DOHH2 (cell line): ENCODE data around the gene ANLN.
A peak's percentile ranks its signal among the peaks of the same experiment; 100 is the strongest.

Experiments
- H3F3A ChIP-seq: fragments of 200-600 bp; sonication (generic), shearing (Covaris generic); 2 replicates; pipeline ENCODE4 v1.6.0; 2016; ENCODE audit warnings: antibody characterized with exemption, mild to moderate bottlenecking; ENCODE audit not compliant: control insufficient read depth, insufficient read depth
- H3K27ac ChIP-seq: fragments of 200-600 bp; sonication (generic); 2 replicates; pipeline ENCODE4 v1.5.1; 2014; ENCODE audit warnings: low read depth, mild to moderate bottlenecking, low read length, moderate library complexity
- H3K27me3 ChIP-seq: fragments of 200-600 bp; sonication (generic); 2 replicates; pipeline ENCODE4 v1.6.1; 2014; ENCODE audit warnings: mild to moderate bottlenecking, low read length, mixed read lengths; ENCODE audit not compliant: control insufficient read depth
- H3K36me3 ChIP-seq: fragments of 200-600 bp; sonication (generic); 2 replicates; pipeline ENCODE4 v1.6.1; 2014; ENCODE audit warnings: mild to moderate bottlenecking, low read length, moderate library complexity, mixed read lengths; ENCODE audit not compliant: control insufficient read depth
- H3K4me1 ChIP-seq: fragments of 200-600 bp; sonication (generic); 2 replicates; pipeline ENCODE4 v1.6.1; 2014; ENCODE audit warnings: mild to moderate bottlenecking, low read length, mixed read lengths; ENCODE audit not compliant: control insufficient read depth
- H3K4me2 ChIP-seq: fragments of 200-600 bp; sonication (generic); 2 replicates; pipeline ENCODE4 v1.6.0; 2014; ENCODE audit warnings: mild to moderate bottlenecking, low read length, moderate library complexity
- H3K4me3 ChIP-seq: fragments of 200-600 bp; sonication (generic); 2 replicates; pipeline ENCODE4 v1.5.1; 2014; ENCODE audit warnings: mild to moderate bottlenecking, low read length, mixed read lengths
- H3K79me2 ChIP-seq: fragments of 200-600 bp; sonication (generic); 2 replicates; pipeline ENCODE4 v1.6.1; 2014; ENCODE audit warnings: mild to moderate bottlenecking, low read length, mixed read lengths; ENCODE audit not compliant: control insufficient read depth
- H3K9me2 ChIP-seq: fragments of 200-600 bp; sonication (generic); replicated peaks from 2 replicates; pipeline ENCODE4 v1.6.1; 2014; ENCODE audit warnings: mild to moderate bottlenecking, low read length, mixed read lengths; ENCODE audit not compliant: control insufficient read depth
- H3K9me3 ChIP-seq: fragments of 200-600 bp; sonication (generic); 2 replicates; pipeline ENCODE4 v1.6.1; 2014; ENCODE audit warnings: antibody characterized with exemption, low read length, mixed read lengths; ENCODE audit not compliant: control insufficient read depth, insufficient read depth
- H4K20me1 ChIP-seq: fragments of 200-600 bp; sonication (generic); 2 replicates; pipeline ENCODE4 v1.6.0; 2014; ENCODE audit warnings: low read depth, mild to moderate bottlenecking, antibody characterized with exemption, low read length, moderate library complexity; ENCODE audit not compliant: control insufficient read depth, insufficient read depth
- EZH2phosphoT487 ChIP-seq: fragments of 200-600 bp; sonication (generic); IDR thresholded peaks from 2 replicates; pipeline ENCODE4 v1.6.1; 2017; ENCODE audit warnings: borderline replicate concordance, mild to moderate bottlenecking, antibody characterized with exemption, low read length, moderate library complexity, mixed read lengths
- TF ChIP-seq, protein P1 (sequence below): fragments of 200-600 bp; sonication (generic); IDR thresholded peaks from one replicate; pipeline ENCODE4 v1.5.1; 2014; ENCODE audit warnings: antibody characterized with exemption, mild to moderate bottlenecking, low read depth, low read length; ENCODE audit not compliant: poor library complexity, severe bottlenecking

ANLN gene

DNA sequence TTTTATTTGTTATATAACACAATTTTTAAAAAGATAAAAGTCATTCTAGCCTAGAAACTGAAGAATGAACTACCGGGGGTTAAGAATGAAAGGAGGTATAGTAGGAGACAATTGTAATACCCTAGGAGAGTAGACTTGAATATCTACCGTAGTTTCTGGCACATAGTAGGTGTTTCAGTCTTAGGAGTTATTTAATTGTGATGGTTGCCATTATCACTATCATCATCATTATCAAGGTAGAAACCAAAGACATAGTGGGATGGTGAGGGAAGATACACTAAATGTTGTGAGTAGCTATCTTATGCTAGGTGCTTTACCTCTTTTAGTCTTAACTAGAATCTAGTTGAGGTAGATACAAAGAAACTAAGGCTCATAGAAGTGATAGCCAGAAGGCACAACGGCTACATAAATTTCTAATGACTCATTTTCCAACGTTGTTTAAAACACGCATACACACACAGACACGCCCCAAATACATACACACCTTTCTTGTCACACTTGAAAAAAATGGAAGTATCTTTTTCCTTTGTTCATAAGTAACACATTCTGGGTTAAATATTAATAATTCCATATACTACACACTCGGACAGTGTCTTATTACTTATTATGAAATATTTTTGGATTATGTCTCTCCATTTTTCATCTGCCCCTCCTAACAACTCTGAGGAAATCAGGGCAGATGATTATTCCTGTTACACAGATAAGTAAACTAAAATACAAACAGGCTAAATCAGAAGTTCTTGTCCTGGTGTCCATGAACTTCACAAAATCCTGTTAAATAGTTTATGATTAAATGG lies 2.0 kb upstream of the ANLN start:
- H4K20me1 ChIP-seq = peaks cover 10% of the 10 kb centered on the region
- no peaks in the 10 kb centered on the region for H3K9me3 ChIP-seq
- no peak for TF ChIP-seq EZH2phosphoT487
- TF ChIP-seq, protein P1, sequence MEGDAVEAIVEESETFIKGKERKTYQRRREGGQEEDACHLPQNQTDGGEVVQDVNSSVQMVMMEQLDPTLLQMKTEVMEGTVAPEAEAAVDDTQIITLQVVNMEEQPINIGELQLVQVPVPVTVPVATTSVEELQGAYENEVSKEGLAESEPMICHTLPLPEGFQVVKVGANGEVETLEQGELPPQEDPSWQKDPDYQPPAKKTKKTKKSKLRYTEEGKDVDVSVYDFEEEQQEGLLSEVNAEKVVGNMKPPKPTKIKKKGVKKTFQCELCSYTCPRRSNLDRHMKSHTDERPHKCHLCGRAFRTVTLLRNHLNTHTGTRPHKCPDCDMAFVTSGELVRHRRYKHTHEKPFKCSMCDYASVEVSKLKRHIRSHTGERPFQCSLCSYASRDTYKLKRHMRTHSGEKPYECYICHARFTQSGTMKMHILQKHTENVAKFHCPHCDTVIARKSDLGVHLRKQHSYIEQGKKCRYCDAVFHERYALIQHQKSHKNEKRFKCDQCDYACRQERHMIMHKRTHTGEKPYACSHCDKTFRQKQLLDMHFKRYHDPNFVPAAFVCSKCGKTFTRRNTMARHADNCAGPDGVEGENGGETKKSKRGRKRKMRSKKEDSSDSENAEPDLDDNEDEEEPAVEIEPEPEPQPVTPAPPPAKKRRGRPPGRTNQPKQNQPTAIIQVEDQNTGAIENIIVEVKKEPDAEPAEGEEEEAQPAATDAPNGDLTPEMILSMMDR = no peak
- H3K9me2 ChIP-seq = no peaks in the 10 kb centered on the region
- H3K27ac ChIP-seq = no peak overlapping the region
- peaks cover 22% of the 10 kb centered on the region for H3K4me1 ChIP-seq
- no peaks in the 10 kb centered on the region for H3K27me3 ChIP-seq
- peaks cover 18% of the 10 kb centered on the region for H3K36me3 ChIP-seq
- peaks cover 16% of the 10 kb centered on the region for H3F3A ChIP-seq
- H3K4me2 ChIP-seq = no peak overlapping the region
- H3K79me2 ChIP-seq = peaks cover 30% of the 10 kb centered on the region
- H3K4me3 ChIP-seq = no peak overlapping the region

DNA sequence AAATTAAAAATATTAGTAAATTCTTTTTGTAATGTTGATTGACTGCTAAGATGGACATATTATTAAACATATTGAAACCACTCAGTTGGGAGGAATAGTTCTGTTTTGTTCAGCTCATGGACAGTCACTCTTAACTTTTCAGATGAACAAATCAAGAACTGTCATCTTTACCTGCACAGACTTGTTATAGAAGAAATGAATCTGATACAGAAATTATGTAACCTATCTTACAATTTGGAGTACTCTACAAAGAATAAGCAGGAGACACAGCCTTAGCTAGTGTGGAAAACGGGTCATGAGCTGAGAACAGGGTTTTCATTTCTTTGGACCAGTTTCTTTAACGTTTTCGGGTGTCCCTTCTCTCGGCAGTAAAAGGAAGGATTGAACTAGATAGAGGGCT lies 1.2 kb upstream of the ANLN start:
- peaks cover 38% of the 10 kb centered on the region for H3K79me2 ChIP-seq
- TF ChIP-seq, protein P1 = no peak
- no peak for TF ChIP-seq EZH2phosphoT487
- H3K4me1 ChIP-seq = peaks cover 30% of the 10 kb centered on the region
- H3K27me3 ChIP-seq = no peaks in the 10 kb centered on the region
- H3K9me3 ChIP-seq = no peaks in the 10 kb centered on the region
- no peak overlapping the region for H3K4me2 ChIP-seq
- H3K4me3 ChIP-seq = no peak overlapping the region
- H3F3A ChIP-seq = peaks cover 16% of the 10 kb centered on the region
- no peak overlapping the region for H3K27ac ChIP-seq
- peaks cover 13% of the 10 kb centered on the region for H4K20me1 ChIP-seq
- peaks cover 22% of the 10 kb centered on the region for H3K36me3 ChIP-seq
- H3K9me2 ChIP-seq = no peaks in the 10 kb centered on the region

DNA sequence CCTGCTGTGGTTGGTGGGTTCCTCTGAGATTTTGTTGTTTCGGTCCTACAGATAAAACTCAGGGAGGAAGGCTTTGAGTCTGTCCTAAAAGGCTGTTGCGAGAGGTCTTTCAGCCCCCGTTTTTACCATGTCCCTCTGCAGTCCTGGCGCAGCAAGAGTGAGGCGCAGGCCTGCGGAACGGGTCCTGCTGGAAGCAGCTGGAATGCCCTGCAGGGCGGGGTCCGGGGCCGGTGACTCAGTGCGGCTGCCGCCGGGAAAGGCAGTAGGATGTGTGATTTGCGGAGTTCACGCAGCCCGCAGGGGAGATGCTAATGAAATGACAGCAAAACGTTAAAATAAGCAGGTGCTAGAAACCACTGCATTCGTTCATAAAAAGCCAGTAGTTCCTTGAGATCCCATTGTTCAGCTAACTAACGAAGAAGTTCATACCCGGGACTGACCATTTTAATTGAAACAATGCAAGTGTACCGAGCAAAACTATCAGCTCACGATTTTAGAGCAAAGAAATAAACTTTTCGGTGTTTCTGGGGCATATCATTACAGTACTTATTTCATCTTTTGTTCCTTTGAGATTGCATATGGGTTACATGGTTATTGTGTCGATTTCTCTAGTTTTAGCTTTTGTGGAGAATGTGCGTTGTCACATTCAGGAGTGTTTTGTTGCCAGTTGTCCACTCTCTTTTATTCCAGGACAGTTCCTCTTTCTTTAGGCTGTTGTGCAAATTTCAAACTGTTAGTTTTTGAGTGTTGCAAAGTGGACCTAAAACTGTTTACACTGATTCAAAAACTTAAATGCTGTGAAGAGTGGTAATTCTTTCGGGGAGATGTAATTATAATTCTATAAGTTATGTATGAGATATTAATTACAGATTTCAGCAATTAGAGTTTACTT lies 783 bp downstream of the ANLN start:
- Histone ChIP-seq H3K4me1 (peaks cover 42% of the 10 kb centered on the region), H3K4me2 (peak overlapping the region; percentile 78), H3F3A (peaks cover 16% of the 10 kb centered on the region), H3K79me2 (peaks cover 58% of the 10 kb centered on the region), H4K20me1 (peaks cover 18% of the 10 kb centered on the region), H3K9me2 (no peaks in the 10 kb centered on the region), H3K27me3 (no peaks in the 10 kb centered on the region), H3K4me3 (peak overlapping the region; percentile 87), H3K9me3 (no peaks in the 10 kb centered on the region), H3K36me3 (peaks cover 39% of the 10 kb centered on the region), H3K27ac (peak overlapping the region; percentile 81)
- TF ChIP-seq, protein P1 = no peak
- TF ChIP-seq EZH2phosphoT487 = no peak
